ENCODE results near the gene ELAC2. TPM values are rescaled to one million over a fixed set of nuclear protein-coding genes. Genes with fewer than 3 reads are reported as not detected.

ELAC2 gene
- total and polyA plus RNA-seq, 2 of the 8 experiments (the other 6 are each of a cell fraction or from before 2014, with no cell fraction given), result 91.6 to 127 TPM

DNA sequence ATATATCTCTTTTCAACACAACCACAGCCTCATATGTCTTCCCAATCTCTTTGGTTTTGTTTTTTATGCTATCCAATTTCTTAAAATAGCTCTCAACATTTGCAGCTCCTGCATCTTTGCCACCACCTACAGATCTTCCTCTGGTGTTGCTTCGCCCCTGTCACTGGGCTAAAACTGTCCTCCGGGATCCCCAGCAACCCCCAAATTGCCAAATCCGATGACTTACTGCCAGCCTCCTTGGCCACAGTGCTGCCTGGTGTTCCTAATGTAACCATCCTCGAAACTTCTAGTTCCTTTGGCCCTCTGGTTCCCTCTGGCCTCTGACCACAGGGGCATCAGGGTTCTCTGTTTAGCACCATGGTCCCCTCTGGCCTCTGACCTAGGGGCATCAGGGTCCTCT, 70.8 kb downstream of the ELAC2 start:
- Histone ChIP-seq H2BK5ac (ENCODE audit: low read depth, low read length) (no peak overlapping the region), H4K5ac (ENCODE audit: insufficient read length, low read depth, low read length) (no peak overlapping the region), H2AK5ac (ENCODE audit: low read depth, low read length) (no peak overlapping the region), H3K27ac (ENCODE audit: low read depth, low read length) (no peak overlapping the region), H3K4ac (replicated peaks; ENCODE audit: insufficient read length, low read depth, low read length) (no peak overlapping the region), H3K9me3 (ENCODE audit: insufficient read depth in 2 of 2, low read depth in 1 of 2, low read length in 1 of 2) (no peaks in the 10 kb centered on the region), H3K79me1 (ENCODE audit: low read depth, low read length) (no peaks in the 10 kb centered on the region), H4K20me1 (replicated peaks in 1 of 2; ENCODE audit: control insufficient read depth in 1 of 2, insufficient read depth in 2 of 2, low read length in 2 of 2) (no peaks in the 10 kb centered on the region), H3K23me2 (ENCODE audit: low read depth, low read length) (no peaks in the 10 kb centered on the region), H3K36me3 (ENCODE audit: control insufficient read depth in 2 of 4, insufficient read depth in 4 of 4, low read length in 3 of 4) (peaks cover 0 to 11% (median 4%) of the 10 kb centered on the region in 4 experiments; a peak in 5 of 8 replicates), H2BK120ac (replicated peaks; ENCODE audit: low read depth, low read length) (no peak overlapping the region), H4K8ac (ENCODE audit: extremely low read depth, insufficient read depth, low read length) (no peak overlapping the region), H2BK15ac (ENCODE audit: low read length) (no peak overlapping the region), H3K4me2 (ENCODE audit: insufficient read depth in 1 of 2, low read depth in 2 of 2, low read length in 2 of 2) (no peak overlapping the region), H3K14ac (ENCODE audit: insufficient read length) (no peak overlapping the region), H2AFZ (ENCODE audit: low read length) (no peak overlapping the region), H3K4me1 (replicated peaks in 1 of 4; ENCODE audit: control insufficient read depth in 3 of 4, insufficient read depth in 4 of 4, low read length in 3 of 4) (no peaks in the 10 kb centered on the region), H3K56ac (replicated peaks; ENCODE audit: insufficient read length, low read depth, low read length) (no peak overlapping the region), H4K91ac (replicated peaks; ENCODE audit: insufficient read length, low read length) (no peak overlapping the region), H3K27me3 (replicated peaks in 1 of 4; ENCODE audit: control insufficient read depth in 3 of 4, extremely low read depth in 1 of 4, insufficient read depth in 3 of 4, low read length in 3 of 4) (no peaks in the 10 kb centered on the region), H3K23ac (ENCODE audit: insufficient read length) (no peak overlapping the region), H2BK12ac (ENCODE audit: low read depth, low read length) (no peak overlapping the region), H3K9ac (replicated peaks in 1 of 4; ENCODE audit: extremely low read depth in 1 of 4, low read depth in 3 of 4, low read length in 3 of 4) (no peak overlapping the region), H3K79me2 (ENCODE audit: control insufficient read depth in 1 of 2, insufficient read depth in 2 of 2, low read length in 2 of 2) (no peaks in the 10 kb centered on the region), H3K4me3 (ENCODE audit: extremely low read depth in 1 of 4, insufficient read depth in 2 of 4, low read depth in 3 of 4, low read length in 4 of 4) (no peak overlapping the region), H3K18ac (ENCODE audit: extremely low read depth, low read length) (no peak overlapping the region), H2BK20ac (ENCODE audit: low read length) (no peak overlapping the region)
- 96% methylated on average over 4 of the region's 4 CpGs; no CpG with 5 or more reads in 1 of the 2 experiments for WGBS, 2 experiments (ENCODE audit: extremely low coverage in 1 of 2, insufficient coverage in 1 of 2, insufficient read length in 1 of 2, insufficient replicate concordance in 2 of 2, low coverage in 1 of 2, low lambda C conversion rate in 2 of 2, missing lambda C conversion rate in 1 of 2)
- FAIRE-seq (no peak), DNase-seq (ENCODE audit: low read depth in 1 of 2, low spot score in 2 of 2) (no peak)
- ChIA-PET CTCF (ENCODE audit: partially characterized antibody) (interaction anchor here (1.1 to 1.3 kb wide), 2 partner anchors 58 to 766 kb away, joined by 3 read pairs; no protein-coding TSS in a partner anchor), POLR2A (ENCODE audit: partially characterized antibody) (interaction anchor here (0.6 kb wide), 1 partner anchor 38 kb away, joined by 7 read pairs; no protein-coding TSS in a partner anchor)
- TF ChIP-seq RBBP5 (IDR thresholded peaks at IDR 0.05; ENCODE audit: borderline replicate concordance, low read depth, low read length), result no peak
- no peak for TF ChIP-seq RXRA (IDR thresholded peaks at IDR 0.05; ENCODE audit: insufficient read depth, low read depth, low read length)
- TF ChIP-seq RAD21 (IDR thresholded peaks at IDR 0.05 in 1 of 2, conservative IDR thresholded peaks at IDR 0.05 in 1 of 2; ENCODE audit: low read depth in 2 of 2, low read length in 2 of 2), result no peak
- no peak for TF ChIP-seq CTBP2 (IDR thresholded peaks at IDR 0.05; ENCODE audit: borderline replicate concordance, insufficient read depth, insufficient read length, low read length)

Data from H1 (cell line).